Uterus (tissue), 2 donors: Measurements from ENCODE around the gene ZYG11B.

Experiments used
- CTCF ChIP-seq, 4 experiments: fragments of 200-600 bp in 2 of 4; fragments of 450-650 bp in 2 of 4; sonication (generic) in 2 of 4; IDR thresholded peaks; one replicate each; pipeline ENCODE4 v1.5.1; 2016 to 2019; ENCODE audit warnings: antibody characterized with exemption in 4 of 4, mild to moderate bottlenecking in 2 of 4, moderate library complexity in 1 of 4
- POLR2A ChIP-seq, 2 donors: fragments of 450-650 bp; IDR thresholded peaks; one replicate each; pipeline ENCODE4 v1.6.1; 2016; ENCODE audit warnings: antibody characterized with exemption in 2 of 2, mild to moderate bottlenecking in 1 of 2, moderate library complexity in 1 of 2

- no peak for TF ChIP-seq CTCF (IDR thresholded peaks at IDR 0.05)
- no peak for TF ChIP-seq POLR2A (IDR thresholded peaks at IDR 0.05)
Measured at GRCh38 chr1:52876843-52877242, 150.6 kb downstream of the ZYG11B start.
